Measurements from ENCODE around the gene VWA2. TPM values are rescaled to one million over a fixed set of nuclear protein-coding genes. Genes with fewer than 3 reads are reported as not detected.

Gene VWA2
- total RNA-seq, 1 experiment from 2014 or later, result 31.6 TPM

DNA sequence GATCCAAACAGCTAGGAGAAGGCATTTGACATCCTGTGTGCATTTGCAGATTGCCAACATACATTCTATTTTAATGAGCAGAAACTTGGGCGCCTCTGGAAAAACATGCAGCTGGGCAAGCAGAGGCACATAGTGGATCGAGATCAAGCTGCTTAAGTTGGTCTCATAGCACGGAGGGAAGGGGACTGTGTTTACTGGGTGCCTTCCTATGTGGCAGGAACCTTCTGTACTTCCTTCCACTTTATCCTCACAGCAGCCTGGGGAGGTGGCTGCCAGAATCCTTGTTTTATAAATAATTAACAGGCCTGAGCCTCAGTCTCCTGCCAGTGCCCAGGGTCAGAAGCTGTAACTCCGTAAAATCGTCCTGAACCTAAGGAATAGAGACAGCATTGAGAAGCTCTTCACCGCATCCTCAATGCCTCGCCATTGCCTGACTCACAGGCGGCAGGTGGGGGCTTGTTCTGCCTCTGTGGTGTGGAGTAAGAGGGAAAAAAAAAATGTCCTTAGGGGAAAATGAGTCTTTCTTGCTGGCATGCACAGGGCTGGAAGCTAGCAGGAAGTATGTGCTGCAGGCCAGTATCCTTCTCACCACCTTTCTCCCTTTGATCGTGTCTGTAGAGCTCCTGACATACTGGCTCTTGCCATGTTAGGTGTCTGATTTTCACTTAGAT is 6.2 kb downstream of the VWA2 start:
- DNase-seq (ENCODE audit: low spot score), result no peak

DNA sequence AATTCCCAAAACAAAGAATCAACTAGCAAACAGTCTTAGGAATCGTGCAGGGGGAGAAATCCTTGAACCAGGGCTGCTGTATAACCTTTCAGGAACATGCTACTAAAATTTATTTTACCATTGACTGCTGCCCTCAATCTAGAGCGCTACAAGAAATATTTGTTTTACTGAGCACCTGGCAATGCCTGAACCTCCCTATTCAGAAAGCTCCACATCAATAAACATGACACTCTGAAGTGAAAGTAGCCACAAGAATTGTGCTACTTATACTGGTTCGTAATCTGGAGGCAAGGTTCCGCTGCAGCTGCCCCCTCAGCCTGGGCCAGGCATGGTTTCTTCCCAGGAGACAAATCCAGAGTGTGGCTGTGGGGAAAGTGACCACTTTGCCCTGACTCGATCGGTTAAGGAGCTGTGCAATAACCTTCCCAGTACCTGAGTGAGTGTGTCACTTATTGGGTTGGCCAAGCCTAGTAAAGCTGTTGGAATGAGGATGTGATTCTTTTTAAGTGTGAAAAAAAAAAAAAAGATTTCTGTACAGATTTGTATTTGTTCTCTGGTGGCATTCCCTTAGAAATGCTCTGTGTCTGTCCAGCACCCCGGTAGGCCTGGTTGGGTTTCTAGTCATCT is 7.7 kb downstream of the VWA2 start:
- peak; percentile 66 for DNase-seq (ENCODE audit: low spot score)

DNA sequence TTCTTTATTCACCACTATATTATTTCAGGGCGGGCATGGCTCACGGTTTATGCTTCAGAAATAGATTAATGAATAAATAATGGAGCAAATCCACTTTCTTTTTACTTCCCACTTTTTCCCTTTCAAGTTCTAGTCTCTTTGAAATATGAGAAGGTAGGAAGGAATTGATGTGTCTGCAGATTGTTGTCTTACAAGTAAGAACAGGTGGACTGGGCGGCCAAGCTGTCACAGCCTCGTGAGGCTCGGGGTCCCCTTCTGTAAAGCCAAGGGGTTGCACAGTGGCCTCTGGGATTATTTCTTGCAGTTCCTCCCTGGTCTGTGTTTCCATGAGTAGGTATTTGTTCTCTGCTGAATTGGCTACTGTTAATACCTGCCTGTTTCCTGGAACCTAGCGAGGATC is 11.2 kb downstream of the VWA2 start:
- no peak for DNase-seq (ENCODE audit: low spot score)

DNA sequence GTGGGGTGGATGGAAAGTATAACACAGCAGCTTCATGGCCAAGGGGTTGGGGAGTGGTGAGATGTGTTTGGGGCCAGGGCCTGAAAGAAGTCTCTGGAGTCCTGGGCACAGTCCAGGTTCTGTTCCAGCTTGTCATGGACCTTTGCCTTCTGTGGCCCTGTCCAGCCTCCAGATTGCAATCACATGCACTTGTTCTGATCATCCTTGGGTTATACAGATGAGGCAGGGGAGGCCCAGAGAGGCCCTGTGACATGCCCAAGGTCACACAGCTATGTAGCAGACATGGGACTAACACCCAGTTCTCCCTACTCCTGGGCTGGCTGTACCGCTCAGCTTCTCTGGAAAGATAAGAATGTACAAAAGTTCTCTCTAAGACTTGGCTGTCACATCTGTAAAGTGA is 11.7 kb downstream of the VWA2 start:
- no peak for DNase-seq (ENCODE audit: low spot score)

DNA sequence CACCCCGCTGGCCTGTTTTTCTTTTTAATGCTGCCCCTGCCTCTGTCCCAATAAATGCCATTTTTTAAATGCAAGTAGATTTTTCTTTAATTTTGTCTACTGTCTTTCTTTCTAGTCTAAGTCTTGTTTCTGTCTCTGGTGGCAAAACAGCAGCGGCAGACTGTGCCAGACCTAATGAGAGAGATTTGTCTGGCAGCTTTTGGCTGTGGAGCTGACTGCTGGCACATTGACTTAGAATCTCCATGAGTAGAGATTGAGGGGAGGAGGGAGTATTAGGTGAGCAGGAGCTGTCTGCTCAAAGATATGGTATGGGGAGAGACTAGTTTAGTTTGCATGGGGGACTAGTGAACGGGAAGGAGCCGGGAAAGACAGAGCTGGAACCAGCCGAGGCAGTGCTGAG is 13.0 kb downstream of the VWA2 start:
- no peak for DNase-seq (ENCODE audit: low spot score)

DNA sequence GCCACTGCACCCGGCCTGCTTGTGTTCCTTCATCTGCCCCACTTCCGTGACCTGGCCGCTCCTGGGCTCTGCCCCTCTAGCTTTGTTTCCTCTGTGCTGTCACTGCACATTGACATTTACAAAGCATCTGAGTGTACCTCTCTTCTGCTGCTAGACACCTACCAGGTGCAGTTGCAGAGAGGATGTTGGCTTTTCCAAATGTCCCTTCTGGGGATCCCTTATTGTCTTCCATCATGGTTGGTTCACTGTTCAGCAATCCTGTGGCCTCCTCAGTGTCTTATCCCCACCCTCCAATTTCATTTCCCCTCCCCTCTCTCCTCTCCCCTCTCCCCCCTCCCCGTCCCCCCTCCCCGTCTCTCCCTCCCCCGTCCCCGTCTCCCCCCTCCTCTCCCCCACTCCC is 13.8 kb downstream of the VWA2 start:
- DNase-seq (ENCODE audit: low spot score), result no peak

DNA sequence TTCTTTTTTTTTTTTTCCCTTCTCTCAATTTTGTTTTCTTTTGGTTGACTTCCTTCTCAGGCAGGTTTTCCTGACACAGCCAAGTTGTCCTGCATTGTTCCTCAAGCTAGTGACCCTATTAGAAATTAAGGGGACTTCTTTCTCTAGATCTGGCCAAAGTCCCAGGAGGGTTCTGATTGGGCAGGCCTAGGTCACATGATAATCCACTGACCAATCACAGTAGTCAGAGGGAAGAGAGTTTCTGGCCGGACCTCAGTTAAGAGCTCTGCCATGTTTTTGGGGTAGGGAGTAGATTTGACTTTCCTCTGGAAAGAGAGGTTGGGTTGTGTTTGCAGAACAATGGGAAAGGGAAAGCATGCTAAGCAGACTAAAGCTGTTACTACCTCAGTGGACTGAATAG is 16.2 kb downstream of the VWA2 start:
- DNase-seq (ENCODE audit: low spot score), result no peak

DNA sequence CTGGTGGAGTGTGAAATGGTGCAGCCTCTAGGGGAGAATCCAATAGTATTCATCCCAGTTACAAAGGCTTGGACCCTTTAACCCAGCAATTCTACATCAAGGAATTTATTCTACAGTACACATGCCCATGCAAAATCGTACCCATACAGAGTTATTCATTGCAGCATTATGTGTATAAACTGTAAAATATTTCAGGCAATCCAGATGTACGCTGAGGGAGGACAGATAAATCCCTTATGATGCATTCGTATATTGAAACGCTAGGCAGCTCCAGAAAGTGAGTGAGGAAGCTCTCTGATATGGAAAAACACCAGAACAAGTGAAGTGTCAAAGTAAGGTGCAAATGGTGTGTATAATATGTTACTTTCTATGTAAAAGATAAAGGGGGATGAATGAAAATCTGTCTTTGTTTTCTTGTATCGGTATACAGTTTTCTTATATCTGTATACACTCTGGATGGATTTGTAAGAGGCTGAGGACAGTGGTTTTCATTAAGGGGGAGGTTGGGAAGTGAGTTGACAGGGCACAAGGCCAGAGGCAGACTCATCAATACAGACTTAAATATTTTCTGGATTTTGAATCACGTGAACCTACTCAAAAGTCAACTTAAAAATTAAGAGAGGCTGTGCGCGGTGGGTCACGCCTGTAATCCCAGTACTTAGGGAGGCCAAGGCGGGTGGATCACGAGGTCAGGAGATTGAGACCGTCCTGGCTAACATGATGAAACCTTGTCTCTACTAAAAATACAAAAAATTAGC is 17.1 kb downstream of the VWA2 start:
- no peak for DNase-seq (ENCODE audit: low spot score)

DNA sequence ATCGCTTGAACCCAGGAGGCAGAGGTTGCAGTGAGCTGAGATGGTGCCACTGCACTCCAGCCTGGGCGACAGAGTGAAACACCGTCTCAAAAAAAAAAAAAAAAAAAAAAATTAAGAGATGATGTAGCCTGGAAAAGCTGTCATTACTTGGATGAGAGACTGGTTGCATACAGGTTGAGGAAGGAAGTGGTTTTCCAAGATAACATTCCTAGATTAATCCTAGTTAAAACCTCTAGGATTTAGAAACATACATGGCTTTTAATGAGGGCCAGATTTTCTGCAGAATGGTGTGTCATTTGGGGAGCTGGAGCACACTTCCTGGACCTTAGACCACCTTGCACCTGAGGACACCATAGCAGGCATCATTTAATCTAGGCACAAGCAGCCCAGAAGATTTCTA is 17.8 kb downstream of the VWA2 start:
- DNase-seq (ENCODE audit: low spot score), result no peak

DNA sequence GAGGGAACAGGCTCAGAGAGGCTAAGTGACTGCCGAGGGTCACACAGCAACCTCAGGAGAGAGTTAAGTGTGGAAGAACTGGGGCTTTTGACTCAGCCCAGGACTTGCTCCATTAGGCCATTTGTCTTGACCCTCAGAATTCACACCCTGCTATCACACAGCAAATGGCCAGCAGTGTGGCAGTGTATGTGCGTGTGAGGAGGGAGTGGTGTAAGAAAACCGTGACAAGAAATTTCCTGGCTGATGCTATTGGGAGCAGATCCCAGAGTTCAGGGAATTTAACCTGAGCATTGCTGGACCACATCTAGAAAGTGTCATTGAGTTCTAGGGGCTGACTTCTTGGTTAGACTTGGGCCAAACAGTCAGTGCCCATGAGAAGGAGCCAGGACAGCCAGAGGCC is 18.4 kb downstream of the VWA2 start:
- DNase-seq (ENCODE audit: low spot score), result no peak

DNA sequence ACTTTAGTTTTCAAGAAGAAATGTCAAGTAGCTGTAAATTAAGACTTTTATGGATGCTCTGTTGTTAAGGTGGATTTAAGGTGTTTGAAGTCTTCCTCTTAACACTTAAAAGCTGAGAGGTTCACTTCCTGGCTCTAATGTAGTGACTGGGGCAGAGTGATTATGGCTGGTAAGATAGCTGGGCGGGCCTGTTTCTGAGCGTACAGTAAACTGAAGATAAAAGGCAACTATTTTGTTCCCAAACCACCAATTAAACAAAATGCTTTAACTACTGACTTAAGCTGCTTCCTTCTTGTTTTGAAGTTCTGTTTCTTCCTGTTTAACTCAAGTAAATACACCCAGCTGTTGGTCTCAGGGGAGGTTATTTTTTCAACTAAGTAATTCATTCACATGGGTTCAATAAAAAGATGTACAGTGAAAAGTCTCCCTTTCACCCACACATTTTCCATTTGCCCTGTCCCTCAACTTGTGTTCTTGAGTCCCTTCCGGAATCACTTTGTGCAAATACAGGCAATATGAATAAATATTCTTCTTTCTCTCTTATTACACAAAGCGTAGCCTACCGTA is 19.3 kb downstream of the VWA2 start:
- DNase-seq (ENCODE audit: low spot score), result peak; percentile 71

DNA sequence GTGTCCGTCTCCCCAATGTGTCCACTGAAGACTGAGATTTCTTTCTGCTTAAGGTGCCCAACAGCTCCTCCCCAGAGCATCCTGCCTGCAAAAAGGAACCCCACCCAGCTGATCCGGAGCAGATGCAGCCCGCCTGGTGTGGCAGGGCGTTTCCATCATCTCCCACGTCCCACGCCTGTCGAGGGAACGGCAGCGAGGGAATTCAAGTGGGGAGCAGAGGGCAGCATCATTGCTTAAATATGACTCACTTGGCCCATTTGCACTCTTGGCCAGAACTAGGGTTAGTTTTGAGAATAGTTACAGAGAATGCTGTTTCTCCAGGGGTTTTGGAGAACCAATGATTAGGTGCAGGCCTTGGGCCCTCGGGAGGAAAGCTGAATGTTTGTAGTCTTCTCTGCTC is 20.8 kb downstream of the VWA2 start:
- no peak for DNase-seq (ENCODE audit: low spot score)

DNA sequence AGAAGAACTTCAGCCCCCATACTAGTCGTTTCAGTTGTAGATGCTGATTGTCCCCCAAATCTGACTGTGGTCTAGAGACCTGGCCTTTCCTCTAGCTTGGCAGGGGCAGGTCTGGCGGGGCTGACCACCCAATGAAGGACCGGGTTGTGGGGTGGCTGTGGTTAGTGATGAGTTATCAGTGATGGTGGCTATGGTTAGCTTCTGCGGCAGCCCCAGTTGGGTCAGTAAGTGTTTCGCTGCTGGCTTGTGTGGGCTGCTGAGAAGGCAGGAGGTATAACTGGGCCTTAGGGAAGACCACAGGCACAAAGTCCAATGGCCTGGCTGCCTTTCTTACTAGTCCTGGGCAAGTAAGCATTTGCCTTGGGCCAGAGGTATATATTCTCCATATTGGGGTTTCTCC is 21.3 kb downstream of the VWA2 start:
- no peak for DNase-seq (ENCODE audit: low spot score)

DNA sequence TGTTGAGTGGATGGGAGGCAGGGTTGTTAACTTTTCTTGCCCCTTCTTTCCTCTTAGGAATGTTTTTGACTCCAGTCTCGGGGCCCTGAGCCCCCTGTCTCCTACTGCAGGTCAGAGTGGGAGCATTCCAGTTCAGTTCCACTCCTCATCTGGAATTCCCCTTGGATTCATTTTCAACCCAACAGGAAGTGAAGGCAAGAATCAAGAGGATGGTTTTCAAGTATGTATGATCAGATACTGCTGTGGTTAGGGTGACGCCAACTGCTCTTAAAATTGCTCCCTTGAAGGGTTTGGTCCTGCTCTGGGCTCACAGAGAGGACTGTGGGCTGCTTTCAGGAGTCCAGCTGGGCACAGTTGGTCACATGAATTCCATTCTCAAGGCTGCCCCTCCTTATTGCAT is 22.0 kb downstream of the VWA2 start:
- DNase-seq (ENCODE audit: low spot score), result no peak

DNA sequence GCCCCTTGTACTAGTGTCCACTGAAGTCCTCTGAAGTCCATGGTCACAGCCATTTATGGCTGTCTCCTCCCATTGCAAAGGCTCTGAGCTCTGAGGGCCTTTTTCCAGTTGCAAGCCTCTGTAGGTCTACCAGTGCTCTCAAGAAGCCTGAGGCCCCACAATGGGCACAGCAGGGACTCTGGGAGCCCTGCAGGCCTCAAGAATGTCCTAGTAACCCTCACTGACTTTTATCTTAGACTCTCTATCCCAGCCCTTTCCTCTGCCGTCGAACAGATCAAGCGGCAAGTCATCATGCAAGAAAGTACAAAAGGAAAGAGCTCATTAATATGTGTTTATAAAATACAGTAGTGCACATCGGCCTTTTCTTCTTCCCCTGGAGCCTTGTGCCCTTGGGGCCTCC is 23.4 kb downstream of the VWA2 start:
- DNase-seq (ENCODE audit: low spot score), result no peak

DNA sequence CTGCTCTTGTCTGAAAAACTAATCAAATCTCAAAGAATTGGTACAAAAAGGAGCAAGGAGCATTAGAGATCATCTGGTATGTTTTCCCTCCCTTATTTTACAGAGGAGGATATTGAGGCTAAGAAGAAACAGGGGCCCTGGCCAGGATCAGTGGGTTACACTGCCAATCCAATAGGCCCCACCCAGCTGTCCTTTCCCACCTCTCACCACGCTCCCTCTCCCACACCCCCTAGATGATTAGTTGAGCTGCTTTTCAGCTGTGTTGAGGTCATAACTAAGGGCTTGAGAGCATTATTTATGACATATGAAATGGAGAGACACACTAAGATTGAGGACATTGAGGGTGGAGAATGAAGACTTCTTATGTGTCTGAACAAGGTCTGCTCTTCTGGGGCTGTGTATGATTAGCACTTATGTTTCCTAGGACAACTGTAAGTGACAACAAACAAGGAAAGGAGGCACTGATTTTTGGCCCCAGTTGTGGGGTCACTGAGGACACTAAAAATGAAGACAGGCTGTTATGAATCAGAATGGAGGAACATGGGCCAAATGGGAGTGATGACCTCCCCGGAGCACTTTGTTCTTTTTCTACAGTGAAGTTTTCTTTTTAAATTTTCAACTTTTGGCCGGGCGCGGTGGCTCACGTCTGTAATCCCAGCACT is 26.5 kb downstream of the VWA2 start:
- no peak for DNase-seq (ENCODE audit: low spot score)

DNA sequence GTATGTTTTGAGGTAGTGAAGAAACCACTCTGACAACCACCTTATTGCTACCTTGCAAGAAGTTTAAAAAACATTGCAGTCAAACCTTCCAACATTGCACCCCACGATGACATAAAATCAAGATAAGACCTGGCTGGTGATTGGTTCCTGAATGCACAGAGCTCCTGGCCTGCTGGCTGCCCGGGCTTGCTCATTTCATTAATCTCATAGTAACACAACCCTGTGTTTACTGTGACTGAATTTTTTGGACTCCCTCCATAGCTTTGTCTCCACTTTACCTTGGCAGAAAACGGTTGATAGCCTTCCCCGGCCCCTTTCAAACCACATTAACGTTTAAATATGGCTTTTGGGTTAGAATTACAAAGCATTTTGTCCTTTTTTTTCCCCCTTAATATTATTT is 27.5 kb downstream of the VWA2 start:
- no peak for DNase-seq (ENCODE audit: low spot score)

DNA sequence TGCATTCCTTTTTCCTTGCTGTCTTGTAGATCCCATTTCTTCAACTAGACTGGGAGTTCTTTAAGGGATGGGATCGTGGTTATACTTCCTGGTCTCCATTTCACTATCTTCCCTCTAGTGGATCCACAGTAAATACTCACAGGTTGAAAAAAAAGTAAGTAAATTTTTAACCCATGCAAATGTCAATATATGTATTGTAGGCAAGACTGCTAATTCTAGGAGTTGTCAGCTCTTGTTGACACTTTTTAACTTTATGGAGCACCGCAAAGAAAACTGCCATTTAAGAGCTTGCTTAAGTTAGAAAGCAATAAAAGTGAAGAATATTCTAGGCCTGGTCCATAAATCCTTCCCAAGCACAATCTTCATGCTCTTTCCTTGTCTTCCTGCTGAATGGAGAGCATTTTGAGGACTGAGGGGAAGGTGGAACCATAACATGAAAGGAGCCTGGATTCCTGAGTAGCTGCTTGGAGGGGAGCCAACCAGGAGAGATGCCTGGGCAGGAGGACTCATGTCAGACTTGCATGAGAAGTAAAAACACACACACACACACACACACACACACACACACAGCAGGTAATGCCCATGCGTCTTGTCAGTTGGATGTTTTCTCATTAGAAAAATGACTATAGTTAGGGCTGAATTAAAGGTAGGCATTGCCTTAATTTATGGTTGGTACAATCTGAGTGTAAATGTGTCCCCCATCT is 32.2 kb downstream of the VWA2 start:
- DNase-seq (ENCODE audit: low spot score), result peak; percentile 73

DNA sequence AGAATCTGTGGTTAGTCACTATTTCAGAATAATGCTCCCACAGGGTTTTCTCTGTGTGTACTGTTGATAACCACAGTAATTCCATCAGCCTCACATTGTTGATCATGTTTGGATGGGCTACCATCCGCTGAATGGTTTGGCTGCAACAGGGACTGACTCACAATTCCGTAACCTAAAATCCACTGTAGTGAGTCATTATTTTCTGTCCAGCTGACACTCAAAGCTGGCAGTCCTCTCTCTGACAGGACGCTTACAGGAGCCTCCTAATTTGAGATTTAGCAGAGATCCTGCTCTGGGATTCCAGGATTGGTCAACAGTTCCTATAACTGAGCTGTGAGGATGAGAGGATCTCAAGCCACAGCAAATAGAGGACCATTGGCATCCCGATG is 32.7 kb downstream of the VWA2 start:
- no peak for DNase-seq (ENCODE audit: low spot score)

DNA sequence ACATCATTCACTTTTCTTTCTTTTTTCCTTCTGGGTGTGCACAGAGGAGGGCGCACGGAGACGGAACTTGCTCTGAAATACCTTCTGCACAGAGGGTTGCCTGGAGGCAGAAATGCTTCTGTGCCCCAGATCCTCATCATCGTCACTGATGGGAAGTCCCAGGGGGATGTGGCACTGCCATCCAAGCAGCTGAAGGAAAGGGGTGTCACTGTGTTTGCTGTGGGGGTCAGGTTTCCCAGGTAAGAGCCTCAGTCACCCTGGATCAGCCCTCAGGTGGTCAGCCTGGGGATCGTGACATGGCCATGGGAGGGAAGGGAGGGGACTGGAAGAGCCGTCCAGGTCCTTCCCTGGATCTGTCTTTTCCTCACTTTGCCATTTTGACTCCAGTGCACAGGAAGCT is 33.6 kb downstream of the VWA2 start:
- DNase-seq (ENCODE audit: low spot score), result no peak

DNA sequence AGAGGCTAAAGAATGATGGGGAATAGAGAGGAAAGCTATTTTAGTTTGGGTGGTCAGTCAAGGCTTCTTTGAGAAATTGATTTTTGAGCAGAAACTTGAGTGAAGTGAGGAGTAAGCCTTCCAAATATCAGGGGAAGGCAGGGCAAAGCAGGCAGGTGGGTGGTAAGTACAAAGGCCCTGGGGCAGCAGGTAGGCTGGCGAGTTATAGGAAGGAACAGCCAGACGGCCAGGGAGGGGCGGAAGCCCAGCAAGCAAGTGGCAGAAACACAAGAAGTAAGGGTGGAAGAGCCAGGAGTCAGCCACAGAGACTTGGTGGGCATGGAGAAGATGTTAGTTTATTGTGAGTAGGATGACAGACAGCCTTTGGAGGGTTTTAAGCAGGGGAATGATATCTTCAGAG is 34.9 kb downstream of the VWA2 start:
- no peak for DNase-seq (ENCODE audit: low spot score)

Measured in HT-29 (cell line).